ENCODE results near the gene GOLGA5. TPM values are rescaled to one million over a fixed set of nuclear protein-coding genes. Genes with fewer than 3 reads are reported as not detected.
A peak's percentile ranks its signal among the peaks of the same experiment; 100 is the strongest.

GOLGA5 gene
- total and polyA plus RNA-seq, 2 of the 8 experiments (the other 6 are each of a cell fraction or from before 2014, with no cell fraction given) = 13.0 to 25.4 TPM

DNA sequence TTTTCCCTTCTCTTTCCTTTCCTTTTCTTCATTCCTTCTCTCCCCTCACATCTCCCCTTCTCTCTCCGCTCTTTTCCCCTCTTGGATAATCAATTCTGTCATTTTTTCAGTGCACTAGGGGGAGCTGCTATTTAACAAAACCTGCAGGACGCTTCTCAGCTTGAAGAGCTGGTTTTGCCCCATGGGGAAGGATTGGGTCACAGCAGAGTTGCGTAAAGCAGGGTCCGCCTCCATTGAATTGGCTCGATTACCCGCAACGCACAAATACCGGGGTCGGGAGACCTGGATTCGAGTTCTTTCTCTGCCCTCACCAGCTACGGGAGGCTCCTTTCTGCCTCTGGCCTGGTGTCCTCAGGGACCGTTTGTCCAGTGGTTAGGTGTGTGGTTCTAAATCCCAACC, 86.7 kb downstream of the GOLGA5 start:
- FAIRE-seq = peak; percentile 78
- Histone ChIP-seq H2AFZ (ENCODE audit: low read length) (peak overlapping the region; percentile 78), H3K4me3 (ENCODE audit: extremely low read depth in 1 of 4, insufficient read depth in 2 of 4, low read depth in 3 of 4, low read length in 4 of 4) (0 out of 8 replicates have a peak overlapping the region, but pooled peaks of 1 of the 4 experiments have one; percentile 19)
- no peak for TF ChIP-seq TEAD4 (IDR thresholded peaks at IDR 0.05; ENCODE audit: low read depth, low read length)
- TF ChIP-seq, protein P1, sequence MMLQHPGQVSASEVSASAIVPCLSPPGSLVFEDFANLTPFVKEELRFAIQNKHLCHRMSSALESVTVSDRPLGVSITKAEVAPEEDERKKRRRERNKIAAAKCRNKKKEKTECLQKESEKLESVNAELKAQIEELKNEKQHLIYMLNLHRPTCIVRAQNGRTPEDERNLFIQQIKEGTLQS (IDR thresholded peaks at IDR 0.05; ENCODE audit: insufficient read depth, low read depth, low read length) = no peak
- no peak for TF ChIP-seq BACH1 (IDR thresholded peaks at IDR 0.05; ENCODE audit: low read length)
- no peak for TF ChIP-seq CHD2 (IDR thresholded peaks at IDR 0.05; ENCODE audit: low read length)
- no peak for TF ChIP-seq KDM4A (IDR thresholded peaks at IDR 0.05; ENCODE audit: low read depth, low read length, severe bottlenecking)
- TF ChIP-seq ASH2L (IDR thresholded peaks at IDR 0.05; ENCODE audit: low read length) = peak; percentile 46
- no peak for TF ChIP-seq SP2 (IDR thresholded peaks at IDR 0.05; ENCODE audit: low read length)
- no peak for TF ChIP-seq SP1 (IDR thresholded peaks at IDR 0.05; ENCODE audit: low read depth, low read length)
- TF ChIP-seq RXRA (IDR thresholded peaks at IDR 0.05; ENCODE audit: insufficient read depth, low read depth, low read length) = no peak
- no peak for TF ChIP-seq RFX5 (IDR thresholded peaks at IDR 0.05; ENCODE audit: borderline replicate concordance, low read depth, low read length)
- TF ChIP-seq, protein P2, sequence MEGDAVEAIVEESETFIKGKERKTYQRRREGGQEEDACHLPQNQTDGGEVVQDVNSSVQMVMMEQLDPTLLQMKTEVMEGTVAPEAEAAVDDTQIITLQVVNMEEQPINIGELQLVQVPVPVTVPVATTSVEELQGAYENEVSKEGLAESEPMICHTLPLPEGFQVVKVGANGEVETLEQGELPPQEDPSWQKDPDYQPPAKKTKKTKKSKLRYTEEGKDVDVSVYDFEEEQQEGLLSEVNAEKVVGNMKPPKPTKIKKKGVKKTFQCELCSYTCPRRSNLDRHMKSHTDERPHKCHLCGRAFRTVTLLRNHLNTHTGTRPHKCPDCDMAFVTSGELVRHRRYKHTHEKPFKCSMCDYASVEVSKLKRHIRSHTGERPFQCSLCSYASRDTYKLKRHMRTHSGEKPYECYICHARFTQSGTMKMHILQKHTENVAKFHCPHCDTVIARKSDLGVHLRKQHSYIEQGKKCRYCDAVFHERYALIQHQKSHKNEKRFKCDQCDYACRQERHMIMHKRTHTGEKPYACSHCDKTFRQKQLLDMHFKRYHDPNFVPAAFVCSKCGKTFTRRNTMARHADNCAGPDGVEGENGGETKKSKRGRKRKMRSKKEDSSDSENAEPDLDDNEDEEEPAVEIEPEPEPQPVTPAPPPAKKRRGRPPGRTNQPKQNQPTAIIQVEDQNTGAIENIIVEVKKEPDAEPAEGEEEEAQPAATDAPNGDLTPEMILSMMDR (IDR thresholded peaks at IDR 0.05; ENCODE audit: control extremely low read depth in 1 of 3, insufficient read depth in 1 of 3, low read depth in 1 of 3, low read length in 3 of 3) = peak in 2 of 3 experiments; percentile 59 to 71; a peak in 3 of 4 replicates

More for the DNA sequence above, 86.7 kb downstream of the GOLGA5 start:
- WGBS, 2 experiments (ENCODE audit: extremely low coverage in 1 of 2, insufficient coverage in 1 of 2, insufficient read length in 1 of 2, insufficient replicate concordance in 2 of 2, low coverage in 1 of 2, low lambda C conversion rate in 2 of 2, missing lambda C conversion rate in 1 of 2) = 39% methylated on average over 11 of the region's 12 CpGs; no CpG with 5 or more reads in 1 of the 2 experiments
- Histone ChIP-seq H3K23ac (ENCODE audit: insufficient read length) (no peak overlapping the region), H3K27me3 (replicated peaks in 1 of 4; ENCODE audit: control insufficient read depth in 3 of 4, extremely low read depth in 1 of 4, insufficient read depth in 3 of 4, low read length in 3 of 4) (no peaks in the 10 kb centered on the region; a peak in 1 of 7 replicates), H3K23me2 (ENCODE audit: low read depth, low read length) (no peaks in the 10 kb centered on the region), H2BK12ac (ENCODE audit: low read depth, low read length) (peak overlapping the region; percentile 75; the same call in 1 of the 2 replicates), H3K36me3 (ENCODE audit: control insufficient read depth in 2 of 4, insufficient read depth in 4 of 4, low read length in 3 of 4) (no peaks in the 10 kb centered on the region), H3K4me1 (replicated peaks in 1 of 4; ENCODE audit: control insufficient read depth in 3 of 4, insufficient read depth in 4 of 4, low read length in 3 of 4) (peaks cover 0 to 12% (median 5%) of the 10 kb centered on the region in 4 experiments; a peak in 5 of 7 replicates), H3K79me2 (ENCODE audit: control insufficient read depth in 1 of 2, insufficient read depth in 2 of 2, low read length in 2 of 2) (no peaks in the 10 kb centered on the region), H4K20me1 (replicated peaks in 1 of 2; ENCODE audit: control insufficient read depth in 1 of 2, insufficient read depth in 2 of 2, low read length in 2 of 2) (no peaks in the 10 kb centered on the region), H3K4ac (replicated peaks; ENCODE audit: insufficient read length, low read depth, low read length) (no peak overlapping the region), H3K14ac (ENCODE audit: insufficient read length) (no peak overlapping the region), H3K79me1 (ENCODE audit: low read depth, low read length) (no peaks in the 10 kb centered on the region), H2BK120ac (replicated peaks; ENCODE audit: low read depth, low read length) (no peak overlapping the region), H2AK5ac (ENCODE audit: low read depth, low read length) (no peak overlapping the region), H3K9me3 (ENCODE audit: insufficient read depth in 2 of 2, low read depth in 1 of 2, low read length in 1 of 2) (no peaks in the 10 kb centered on the region), H3K56ac (replicated peaks; ENCODE audit: insufficient read length, low read depth, low read length) (no peak overlapping the region), H3K9ac (replicated peaks in 1 of 4; ENCODE audit: extremely low read depth in 1 of 4, low read depth in 3 of 4, low read length in 3 of 4) (peak overlapping the region in 1 of 4 experiments; percentile 37; a peak in 1 of 7 replicates), H3K4me2 (ENCODE audit: insufficient read depth in 1 of 2, low read depth in 2 of 2, low read length in 2 of 2) (peak overlapping the region; percentile 31 to 59; a peak in 3 of 4 replicates), H2BK20ac (ENCODE audit: low read length) (no peak overlapping the region; the same call in 1 of the 2 replicates), H4K5ac (ENCODE audit: insufficient read length, low read depth, low read length) (no peak overlapping the region), H2BK5ac (ENCODE audit: low read depth, low read length) (no peak overlapping the region), H4K8ac (ENCODE audit: extremely low read depth, insufficient read depth, low read length) (peak overlapping the region; percentile 64; the same call in 1 of the 2 replicates), H3K18ac (ENCODE audit: extremely low read depth, low read length) (peak overlapping the region; percentile 48; the same call in 1 of the 2 replicates), H2BK15ac (ENCODE audit: low read length) (no peak overlapping the region), H3K27ac (ENCODE audit: low read depth, low read length) (no peak overlapping the region), H4K91ac (replicated peaks; ENCODE audit: insufficient read length, low read length) (no peak overlapping the region)
- POLR2A ChIA-PET (ENCODE audit: partially characterized antibody) = interaction anchor here (0.8 to 1.0 kb wide), 2 partner anchors 42 to 72 kb away, joined by 3 read pairs; partner anchors contain the start of gene CHGA
- CTCF ChIA-PET (ENCODE audit: partially characterized antibody) = interaction anchor here (0.6 to 3.2 kb wide), 33 partner anchors 9 to 345 kb away, joined by 3 to 13 read pairs (median 3); no protein-coding TSS in a partner anchor
- peak; percentile 41 to 58 for DNase-seq (ENCODE audit: low read depth in 1 of 2, low spot score in 2 of 2)
